CD4-positive, alpha-beta T cell (primary cell): ENCODE data around the gene JPT2. TPM values are rescaled to one million over a fixed set of nuclear protein-coding genes. Genes with fewer than 3 reads are reported as not detected.

Experiments used
- ATAC-seq: fragments of 200-7000 bp; cut with Tn5 transposase; one replicate; pipeline ENCODE4 v1.10.0; 2022; ENCODE audit warnings: mild to moderate bottlenecking; ENCODE audit not compliant: poor library complexity
- CTCF ChIA-PET: fragments of 350-600 bp; sonication (Branson Sonifier 250); formaldehyde crosslinking; loops from one replicate; lab custom pipeline; 2021; ENCODE audit warnings: antibody characterized with exemption, inconsistent platforms; lab: Charles Lee
- POLR2A ChIA-PET: fragments of 350-600 bp; sonication (Branson Sonifier 250); formaldehyde crosslinking; loops from one replicate; lab custom pipeline; 2021; ENCODE audit warnings: antibody characterized with exemption, inconsistent platforms; lab: Charles Lee
- DNase-seq, 14 experiments: peaks; one replicate each; pipeline ENCODE4 v3.0.0-alpha.2; 2013 to 2020; ENCODE audit warnings: mixed read lengths in 2 of 14
- H3K27ac ChIP-seq, 2 donors: one replicate each; pipeline versions ENCODE4 v1.5.1 to v1.7.0; 2013; ENCODE audit warnings: low read length in 2 of 2, low read depth in 1 of 2, mild to moderate bottlenecking in 1 of 2
- H3K27me3 ChIP-seq, 2 experiments: 1 replicate in 1 of 2; 2 replicates in 1 of 2; pipeline versions ENCODE4 v1.6.1 to v1.7.0; 2013; ENCODE audit warnings: low read length in 2 of 2, control low read depth in 1 of 2, mild to moderate bottlenecking in 1 of 2, moderate library complexity in 1 of 2; ENCODE audit not compliant: insufficient read depth in 2 of 2, control insufficient read depth in 1 of 2
- H3K36me3 ChIP-seq: one replicate; pipeline ENCODE4 v1.6.1; 2013; ENCODE audit warnings: low read length, control low read depth; ENCODE audit not compliant: insufficient read depth
- H3K4me1 ChIP-seq: one replicate; pipeline ENCODE4 v1.6.1; 2013; ENCODE audit warnings: low read length, control low read depth; ENCODE audit not compliant: insufficient read depth
- H3K4me3 ChIP-seq: one replicate; pipeline ENCODE4 v1.5.1; 2013; ENCODE audit warnings: mild to moderate bottlenecking, low read length, moderate library complexity
- H3K9me3 ChIP-seq, 2 experiments: 1 replicate in 1 of 2; 2 replicates in 1 of 2; pipeline versions ENCODE4 v1.6.1 to v1.7.0; 2013; ENCODE audit warnings: low read length in 2 of 2, mild to moderate bottlenecking in 2 of 2, control low read depth in 1 of 2, moderate library complexity in 1 of 2; ENCODE audit not compliant: control insufficient read depth in 1 of 2, insufficient read depth in 1 of 2
- H3K27ac Mint-ChIP-seq: one replicate; pipeline ENCODE4 v1.8.0; 2020; ENCODE audit warnings: mixed read lengths
- H3K27me3 Mint-ChIP-seq: one replicate; pipeline ENCODE4 v1.8.0; 2021; ENCODE audit warnings: mixed read lengths
- H3K36me3 Mint-ChIP-seq: one replicate; pipeline ENCODE4 v1.8.0; 2021; ENCODE audit warnings: low read depth, mixed read lengths
- H3K4me1 Mint-ChIP-seq: one replicate; pipeline ENCODE4 v1.8.0; 2021; ENCODE audit warnings: low read depth, mixed read lengths
- H3K4me3 Mint-ChIP-seq: one replicate; pipeline ENCODE4 v1.8.0; 2020; ENCODE audit warnings: mild to moderate bottlenecking, mixed read lengths
- H3K9me3 Mint-ChIP-seq: one replicate; pipeline ENCODE4 v1.8.0; 2020; ENCODE audit warnings: mixed read lengths
- intact Hi-C, 2 experiments: fragments of 100-400 bp; cut with DNase I in 1 of 2; cut with micrococcal nuclease in 1 of 2; formaldehyde crosslinking; loops; one replicate each; pipeline versions ENCODE4 v1.15.1 to v1.9.0; 2023 to 2025; cut with DNase I, micrococcal nuclease
- total RNA-seq, 174 experiments: library from RNA in 2 of 174; stranded (reverse) in 2 of 174; gene quantifications; one replicate each; pipeline ENCODE4 v1.2.3 and lab custom pipeline; 2021 to 2026
- TF ChIP-seq, protein P1 (sequence below): fragments of 200-600 bp; IDR thresholded peaks from one replicate; pipeline ENCODE4 v1.8.0; 2022; ENCODE audit warnings: antibody characterized with exemption, mild to moderate bottlenecking

The JPT2 gene
- total RNA-seq, 2 experiments from 2014 or later, result 2.5 to 3.2 TPM

GRCh38 chr16:1667271-1667670 is 10.8 kb upstream of the JPT2 start:
- CTCF ChIA-PET, result no interaction called here
- intact Hi-C loops, result no loop called here

GRCh38 chr16:1667916-1668315 is 10.2 kb upstream of the JPT2 start:
- CTCF ChIA-PET, result no interaction called here
- DNase-seq (no peak), ATAC-seq (no peak)
- H3K4me3 ChIP-seq, result no peak overlapping the region
- H3K36me3 Mint-ChIP-seq, result peaks cover 78% of the 10 kb centered on the region
- H3K27me3 ChIP-seq, result no peaks in the 10 kb centered on the region
- H3K27me3 Mint-ChIP-seq, result no peaks in the 10 kb centered on the region
- H3K4me1 ChIP-seq, result no peaks in the 10 kb centered on the region
- H3K27ac ChIP-seq, result no peak overlapping the region
- peaks cover 90% of the 10 kb centered on the region for H3K36me3 ChIP-seq
- intact Hi-C loops, result no loop called here
- no peaks in the 10 kb centered on the region for H3K9me3 Mint-ChIP-seq
- H3K9me3 ChIP-seq, result no peaks in the 10 kb centered on the region
- H3K4me1 Mint-ChIP-seq, result no peaks in the 10 kb centered on the region
- POLR2A ChIA-PET, result no interaction called here
- H3K27ac Mint-ChIP-seq, result no peak overlapping the region
- TF ChIP-seq, protein P1, sequence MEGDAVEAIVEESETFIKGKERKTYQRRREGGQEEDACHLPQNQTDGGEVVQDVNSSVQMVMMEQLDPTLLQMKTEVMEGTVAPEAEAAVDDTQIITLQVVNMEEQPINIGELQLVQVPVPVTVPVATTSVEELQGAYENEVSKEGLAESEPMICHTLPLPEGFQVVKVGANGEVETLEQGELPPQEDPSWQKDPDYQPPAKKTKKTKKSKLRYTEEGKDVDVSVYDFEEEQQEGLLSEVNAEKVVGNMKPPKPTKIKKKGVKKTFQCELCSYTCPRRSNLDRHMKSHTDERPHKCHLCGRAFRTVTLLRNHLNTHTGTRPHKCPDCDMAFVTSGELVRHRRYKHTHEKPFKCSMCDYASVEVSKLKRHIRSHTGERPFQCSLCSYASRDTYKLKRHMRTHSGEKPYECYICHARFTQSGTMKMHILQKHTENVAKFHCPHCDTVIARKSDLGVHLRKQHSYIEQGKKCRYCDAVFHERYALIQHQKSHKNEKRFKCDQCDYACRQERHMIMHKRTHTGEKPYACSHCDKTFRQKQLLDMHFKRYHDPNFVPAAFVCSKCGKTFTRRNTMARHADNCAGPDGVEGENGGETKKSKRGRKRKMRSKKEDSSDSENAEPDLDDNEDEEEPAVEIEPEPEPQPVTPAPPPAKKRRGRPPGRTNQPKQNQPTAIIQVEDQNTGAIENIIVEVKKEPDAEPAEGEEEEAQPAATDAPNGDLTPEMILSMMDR, result no peak
- no peak overlapping the region for H3K4me3 Mint-ChIP-seq

More at GRCh38 chr16:1667271-1667670, 10.8 kb upstream of the JPT2 start:
- H3K27me3 ChIP-seq, result no peaks in the 10 kb centered on the region
- H3K27ac Mint-ChIP-seq, result no peak overlapping the region
- H3K4me3 Mint-ChIP-seq, result no peak overlapping the region
- H3K27me3 Mint-ChIP-seq, result no peaks in the 10 kb centered on the region
- H3K4me1 Mint-ChIP-seq, result no peaks in the 10 kb centered on the region
- H3K36me3 Mint-ChIP-seq, result peaks cover 78% of the 10 kb centered on the region
- H3K27ac ChIP-seq, result no peak overlapping the region
- no peaks in the 10 kb centered on the region for H3K9me3 ChIP-seq
- DNase-seq, result no peak
- H3K4me3 ChIP-seq, result no peak overlapping the region
- no peaks in the 10 kb centered on the region for H3K9me3 Mint-ChIP-seq
- H3K4me1 ChIP-seq, result no peaks in the 10 kb centered on the region
- no peak for ATAC-seq
- H3K36me3 ChIP-seq, result peaks cover 91% of the 10 kb centered on the region
- TF ChIP-seq, protein P1, result no peak
- POLR2A ChIA-PET, result no interaction called here

DNA sequence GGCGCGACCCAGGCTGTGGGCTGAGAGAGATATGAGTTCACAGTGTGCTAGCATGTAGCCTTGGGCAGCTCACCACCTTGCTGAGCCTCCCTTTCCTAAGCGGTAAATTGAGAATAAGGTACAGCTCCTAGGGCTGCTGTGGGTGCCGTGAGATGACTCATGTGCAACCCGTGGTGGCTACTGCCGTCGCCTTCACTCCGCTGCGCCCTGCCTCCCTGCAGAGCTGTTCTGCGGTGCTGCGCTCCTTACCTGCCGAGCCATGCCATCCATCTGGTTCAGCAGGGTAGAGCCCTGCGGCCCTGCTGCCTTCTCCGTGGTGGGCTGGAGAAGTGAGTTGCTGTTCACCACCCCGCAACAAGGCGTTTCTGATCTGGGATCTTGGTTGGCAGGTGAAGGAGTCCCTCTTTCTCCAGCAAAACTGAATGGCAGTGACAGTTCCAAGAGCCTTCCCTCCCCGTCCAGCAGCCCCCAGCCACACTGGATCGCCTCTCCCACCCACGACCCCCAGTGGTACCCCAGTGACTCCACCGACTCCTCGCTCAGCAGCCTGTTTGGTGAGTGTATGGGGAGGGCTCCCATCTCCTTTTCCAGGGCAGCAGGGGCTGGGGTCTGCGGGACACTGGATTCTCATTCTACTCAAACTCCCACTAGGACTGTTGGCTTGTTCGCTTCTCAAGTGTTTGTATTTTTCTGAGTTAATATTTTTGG is 9.3 kb upstream of the JPT2 start:
- no peak for DNase-seq
- no peak overlapping the region for H3K4me3 Mint-ChIP-seq
- TF ChIP-seq, protein P1, result no peak
- CTCF ChIA-PET, result no interaction called here
- H3K36me3 ChIP-seq, result peaks cover 86% of the 10 kb centered on the region
- H3K27me3 ChIP-seq, result no peaks in the 10 kb centered on the region
- H3K27ac ChIP-seq, result no peak overlapping the region
- POLR2A ChIA-PET, result no interaction called here
- no peaks in the 10 kb centered on the region for H3K4me1 ChIP-seq
- H3K27ac Mint-ChIP-seq, result no peak overlapping the region
- no peak overlapping the region for H3K4me3 ChIP-seq
- no peaks in the 10 kb centered on the region for H3K9me3 ChIP-seq
- peaks cover 78% of the 10 kb centered on the region for H3K36me3 Mint-ChIP-seq
- no peaks in the 10 kb centered on the region for H3K9me3 Mint-ChIP-seq
- no peaks in the 10 kb centered on the region for H3K4me1 Mint-ChIP-seq
- intact Hi-C loops, result no loop called here
- ATAC-seq, result no peak
- H3K27me3 Mint-ChIP-seq, result no peaks in the 10 kb centered on the region
